HEK293 (cell line): ENCODE measurements around the gene STK39.

Experiments
- CTCF ChIA-PET: fragments of 350-600 bp; formaldehyde crosslinking; extraction: SDS; loops from one replicate; lab custom pipeline; 2021; ENCODE audit warnings: antibody characterized with exemption; lab: Yijun Ruan, JAX
- POLR2A ChIA-PET: fragments of 300-600 bp; formaldehyde crosslinking; extraction: SDS; loops from one replicate; lab custom pipeline; 2020; ENCODE audit warnings: antibody characterized with exemption, inconsistent platforms; lab: Yijun Ruan, JAX
- H3K27ac ChIP-seq: fragments of 200-500 bp; sonication (Bioruptor generic); 2 replicates; pipeline ENCODE4 v1.5.1; 2014; ENCODE audit warnings: low read depth, low read length, control low read depth, inconsistent platforms; ENCODE audit errors: extremely low read depth
- H3K36me3 ChIP-seq, 2 experiments: fragments of 200-500 bp in 1 of 2; sonication (Bioruptor generic) in 1 of 2; 1 replicate in 1 of 2; 2 replicates in 1 of 2; pipeline ENCODE4 v1.5.1; 2014 to 2017; ENCODE audit warnings: inconsistent platforms in 2 of 2, low read length in 2 of 2; ENCODE audit not compliant: control insufficient read depth in 2 of 2, insufficient read depth in 1 of 2
- H3K4me1 ChIP-seq: fragments of 200-500 bp; sonication (Bioruptor generic); 2 replicates; pipeline ENCODE4 v1.5.1; 2014; ENCODE audit warnings: mild to moderate bottlenecking, low read length, inconsistent platforms; ENCODE audit not compliant: control insufficient read depth, insufficient read depth
- H3K4me3 ChIP-seq: 2 replicates; pipeline ENCODE4 v1.5.1; 2011; ENCODE audit warnings: low read depth, mild to moderate bottlenecking, control low read depth, low read length, moderate library complexity
- H3K9me3 ChIP-seq: fragments of 200-500 bp; sonication (Bioruptor generic); 2 replicates; pipeline ENCODE4 v1.5.1; 2014; ENCODE audit warnings: low read depth, low read length, inconsistent platforms; ENCODE audit not compliant: control insufficient read depth, insufficient read depth
- ATF2 ChIP-seq: fragments of 450-650 bp; formaldehyde crosslinking; IDR thresholded peaks from 2 replicates; pipeline ENCODE4 v1.5.1; 2016; ENCODE audit warnings: missing biosample characterization, missing genetic modification characterization, low read depth
- GLIS2 ChIP-seq: fragments of 450-650 bp; formaldehyde crosslinking; IDR thresholded peaks from 2 replicates; pipeline ENCODE4 v1.5.1; 2016; ENCODE audit warnings: missing biosample characterization, missing genetic modification characterization
- KLF17 ChIP-seq: fragments of 450-650 bp; formaldehyde crosslinking; IDR thresholded peaks from 2 replicates; pipeline ENCODE4 v1.5.1; 2016; ENCODE audit warnings: missing biosample characterization, missing genetic modification characterization
- OVOL3 ChIP-seq: fragments of 450-650 bp; formaldehyde crosslinking; IDR thresholded peaks from 2 replicates; pipeline ENCODE4 v1.5.1; 2016; ENCODE audit warnings: missing biosample characterization, missing genetic modification characterization
- PRDM4 ChIP-seq: fragments of 450-650 bp; formaldehyde crosslinking; IDR thresholded peaks from 2 replicates; pipeline ENCODE4 v1.5.1; 2017; ENCODE audit warnings: missing biosample characterization, missing genetic modification characterization
- PRDM6 ChIP-seq: fragments of 450-650 bp; formaldehyde crosslinking; IDR thresholded peaks from 2 replicates; pipeline ENCODE4 v1.5.1; 2017; ENCODE audit warnings: missing biosample characterization, missing genetic modification characterization
- ZNF114 ChIP-seq: fragments of 450-650 bp; formaldehyde crosslinking; IDR thresholded peaks from 2 replicates; pipeline ENCODE4 v1.5.0; 2017; ENCODE audit warnings: missing biosample characterization, missing genetic modification characterization
- ZNF133 ChIP-seq: fragments of 450-650 bp; formaldehyde crosslinking; IDR thresholded peaks from 2 replicates; pipeline ENCODE4 v1.5.1; 2016; ENCODE audit warnings: missing biosample characterization, missing genetic modification characterization
- ZNF280C ChIP-seq: fragments of 450-650 bp; formaldehyde crosslinking; IDR thresholded peaks from 2 replicates; pipeline ENCODE4 v1.5.1; 2016; ENCODE audit warnings: missing biosample characterization, missing genetic modification characterization
- ZNF341 ChIP-seq: fragments of 450-650 bp; formaldehyde crosslinking; IDR thresholded peaks from 2 replicates; pipeline ENCODE4; 2016; ENCODE audit warnings: low read depth, missing biosample characterization, missing genetic modification characterization
- ZNF354C ChIP-seq: fragments of 450-650 bp; formaldehyde crosslinking; IDR thresholded peaks from 2 replicates; pipeline ENCODE4 v1.5.1; 2016; ENCODE audit warnings: missing biosample characterization, missing genetic modification characterization, low read depth, borderline replicate concordance
- ZNF366 ChIP-seq: fragments of 450-650 bp; formaldehyde crosslinking; conservative IDR thresholded peaks from 2 replicates; pipeline ENCODE4 v1.5.1; 2016; ENCODE audit warnings: missing biosample characterization, missing genetic modification characterization
- ZNF510 ChIP-seq: fragments of 450-650 bp; formaldehyde crosslinking; IDR thresholded peaks from 2 replicates; pipeline ENCODE4 v1.5.1; 2018; ENCODE audit warnings: mild to moderate bottlenecking, missing genetic modification characterization, missing biosample characterization; ENCODE audit not compliant: insufficient replicate concordance
- ZNF558 ChIP-seq: fragments of 450-650 bp; formaldehyde crosslinking; IDR thresholded peaks from 2 replicates; pipeline ENCODE4 v1.5.1; 2016; ENCODE audit warnings: missing biosample characterization, missing genetic modification characterization
- ZNF629 ChIP-seq: fragments of 450-650 bp; formaldehyde crosslinking; IDR thresholded peaks from 2 replicates; pipeline ENCODE4 v1.5.1; 2017; ENCODE audit warnings: missing biosample characterization, missing genetic modification characterization
- ZNF664 ChIP-seq: fragments of 450-650 bp; formaldehyde crosslinking; IDR thresholded peaks from 2 replicates; pipeline ENCODE4 v1.5.1; 2016; ENCODE audit warnings: missing biosample characterization, missing genetic modification characterization
- ZNF843 ChIP-seq: fragments of 450-650 bp; formaldehyde crosslinking; IDR thresholded peaks from 2 replicates; pipeline ENCODE4 v1.5.1; 2016; ENCODE audit warnings: missing biosample characterization, missing genetic modification characterization

STK39 gene

GRCh38 chr2:168064011-168064998 is 183.1 kb downstream of the STK39 start (continued):
- TF ChIP-seq PRDM4 (tag by site-specific recombination) (no peak), ZNF843 (tag by site-specific recombination) (peak; percentile 32; the same call in 1 of the 2 replicates), OVOL3 (tag by site-specific recombination) (no peak), PRDM6 (tag by site-specific recombination) (0 out of 2 replicates have a peak, but pooled peaks have one; percentile 40)

- POLR2A ChIA-PET: no interaction called here
- Histone ChIP-seq H3K36me3 (peaks cover 0 to 22% of the 10 kb centered on the region in 2 experiments; a peak in 1 of 3 replicates), H3K4me3 (no peak overlapping the region), H3K9me3 (no peaks in the 10 kb centered on the region), H3K4me1 (peaks cover 7% of the 10 kb centered on the region; the same call in 1 of the 2 replicates), H3K27ac (no peak overlapping the region)
- TF ChIP-seq ZNF629 (no peak), ZNF280C (tag by site-specific recombination) (no peak), ATF2 (tag by site-specific recombination) (no peak), ZNF558 (tag by site-specific recombination) (no peak), ZNF354C (tag by site-specific recombination) (no peak), ZNF341 (tag by site-specific recombination) (no peak), ZNF133 (tag by site-specific recombination) (no peak), ZNF114 (tag by site-specific recombination) (no peak), ZNF510 (tag by site-specific recombination) (no peak)
- CTCF ChIA-PET: no interaction called here
These were observed 184.5 kb downstream of the STK39 start for GRCh38 chr2:168062936-168063335.

GRCh38 chr2:168062054-168062453 is 185.3 kb downstream of the STK39 start:
- Histone ChIP-seq H3K4me3 (no peak overlapping the region), H3K27ac (no peak overlapping the region), H3K36me3 (peaks cover 0 to 22% of the 10 kb centered on the region in 2 experiments; a peak in 1 of 3 replicates), H3K9me3 (no peaks in the 10 kb centered on the region), H3K4me1 (peaks cover 7% of the 10 kb centered on the region; the same call in 1 of the 2 replicates)
- no peak for TF ChIP-seq ZNF366 (tag by site-specific recombination)
- no peak for TF ChIP-seq ZNF664 (tag by site-specific recombination)
- TF ChIP-seq KLF17 (tag by site-specific recombination): no peak
- TF ChIP-seq GLIS2 (tag by site-specific recombination): no peak
- ChIA-PET CTCF (interaction anchor here (0.6 kb wide), 1 partner anchor 53 kb away, joined by 4 read pairs; no protein-coding TSS in a partner anchor), POLR2A (no interaction called here)
